ENCODE measurements around the gene SUSD1.
"Not testable (repeated sequence)": the region's sequence is repeated elsewhere in the genome, so short reads cannot be mapped to it uniquely, and the experiment has no call there.

The SUSD1 gene

DNA sequence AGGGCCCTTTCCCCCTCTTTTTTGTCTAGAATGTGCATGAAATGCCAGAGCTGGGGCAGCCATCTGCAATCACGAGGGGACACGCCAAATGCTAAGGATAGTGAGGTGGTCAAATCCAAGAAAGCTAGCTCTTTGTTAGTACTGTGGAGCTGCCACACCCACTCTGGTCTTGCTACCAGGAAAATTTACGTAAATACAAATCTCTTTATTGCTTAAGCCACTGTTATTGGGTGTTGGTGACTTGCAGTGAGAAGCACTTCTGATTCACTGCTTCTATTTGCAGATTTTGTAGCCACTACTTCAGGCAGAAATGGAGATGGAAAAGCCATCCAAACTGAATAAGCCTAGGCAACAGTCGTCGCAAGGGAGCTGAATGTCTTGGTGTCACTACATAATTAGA is 25.6 kb upstream of the SUSD1 start:
- TF ChIP-seq CTCF (IDR thresholded peaks at IDR 0.05; ENCODE audit: low read length, missing control alignments), result no peak
- no peak for DNase-seq (ENCODE audit: low read depth)
- H3K4me3 ChIP-seq (replicated peaks; ENCODE audit: low read depth, low read length), result no peak overlapping the region

- no peak for TF ChIP-seq CTCF (IDR thresholded peaks at IDR 0.05; ENCODE audit: low read length, missing control alignments)
- H3K4me3 ChIP-seq (replicated peaks; ENCODE audit: low read depth, low read length), result no peak overlapping the region
- DNase-seq (ENCODE audit: low read depth), result no peak
Observed at GRCh38 chr9:112198646-112199045, 23.5 kb upstream of the SUSD1 start.

GRCh38 chr9:112194969-112195431 is 19.9 kb upstream of the SUSD1 start:
- DNase-seq (ENCODE audit: low read depth), result peak; percentile 50
- no peak for TF ChIP-seq CTCF (IDR thresholded peaks at IDR 0.05; ENCODE audit: low read length, missing control alignments)
- no peak overlapping the region for H3K4me3 ChIP-seq (replicated peaks; ENCODE audit: low read depth, low read length)

DNA sequence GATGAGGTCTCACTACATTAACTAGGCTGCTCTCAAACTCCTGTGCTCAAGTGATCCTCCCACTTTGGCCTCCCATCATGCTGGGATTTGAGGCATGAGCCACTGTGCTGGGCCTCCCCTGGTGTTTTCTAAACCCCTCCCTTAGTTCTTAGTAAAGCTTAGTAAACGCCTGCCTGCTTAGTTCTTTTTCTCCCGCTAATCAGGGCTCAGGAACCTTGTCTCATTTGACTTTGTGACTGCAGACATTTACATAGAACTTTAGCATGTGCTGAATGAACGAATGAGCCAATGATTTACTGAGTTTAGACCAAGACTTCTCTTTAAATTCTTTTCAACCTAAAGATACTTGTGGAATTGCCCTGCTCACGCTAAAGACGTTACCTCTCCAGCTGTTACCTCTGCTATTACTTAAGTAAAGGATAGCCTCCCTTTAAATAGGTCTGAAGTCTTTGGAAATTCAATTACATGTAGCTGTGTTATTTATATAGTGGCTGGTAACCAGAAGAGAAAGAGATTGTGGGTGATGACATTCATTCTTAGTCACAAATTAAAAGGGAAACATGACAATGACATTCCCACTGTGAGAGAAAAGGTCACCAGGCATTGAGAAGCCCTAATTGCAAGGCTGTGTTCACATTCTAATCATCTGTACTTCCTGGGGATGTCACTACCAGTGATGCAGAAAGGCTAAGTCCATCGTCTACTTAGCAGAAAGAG is 18.6 kb upstream of the SUSD1 start:
- no peak for TF ChIP-seq CTCF (IDR thresholded peaks at IDR 0.05; ENCODE audit: low read length, missing control alignments)
- no peak for DNase-seq (ENCODE audit: low read depth)
- H3K4me3 ChIP-seq (replicated peaks; ENCODE audit: low read depth, low read length), result no peak overlapping the region

- H3K4me3 ChIP-seq (replicated peaks; ENCODE audit: low read depth, low read length); DNase-seq (ENCODE audit: low read depth): not testable (repeated sequence)
Observed at GRCh38 chr9:112190320-112190719, 15.2 kb upstream of the SUSD1 start.

DNA sequence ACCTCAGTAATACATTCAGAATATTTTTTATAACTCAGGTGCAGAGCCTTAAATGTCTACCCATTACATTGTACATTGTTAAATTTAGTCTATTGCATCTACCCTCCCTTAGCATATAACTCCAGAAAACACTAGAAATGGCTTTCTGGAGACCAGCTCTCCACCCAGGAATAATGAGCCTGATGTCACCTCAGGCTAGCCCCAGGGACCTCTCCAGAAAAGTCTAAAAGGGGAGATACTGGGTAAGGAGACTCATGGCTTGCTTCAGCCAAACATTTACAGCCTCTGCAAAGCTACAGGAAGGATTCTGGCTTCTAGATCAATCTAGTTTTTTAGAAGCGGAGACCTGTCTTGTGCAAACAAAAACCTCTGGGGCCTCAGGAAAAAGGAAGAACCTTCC is 13.8 kb upstream of the SUSD1 start:
- no peak for DNase-seq (ENCODE audit: low read depth)
- H3K4me3 ChIP-seq (replicated peaks; ENCODE audit: low read depth, low read length), result no peak overlapping the region
- TF ChIP-seq CTCF (IDR thresholded peaks at IDR 0.05; ENCODE audit: low read length, missing control alignments), result no peak

- no peak for TF ChIP-seq CTCF (IDR thresholded peaks at IDR 0.05; ENCODE audit: low read length, missing control alignments)
- DNase-seq (ENCODE audit: low read depth), result no peak
- H3K4me3 ChIP-seq (replicated peaks; ENCODE audit: low read depth, low read length), result no peak overlapping the region
Observed at GRCh38 chr9:112187404-112187803, 12.3 kb upstream of the SUSD1 start.
